Measurements from ENCODE around the gene TUBGCP5. TPM values are rescaled to one million over a fixed set of nuclear protein-coding genes. Genes with fewer than 3 reads are reported as not detected.

The TUBGCP5 gene
- total RNA-seq, 1 experiment from 2014 or later: 18.8 TPM

- TF ChIP-seq ERG (CRISPR knock-in tag; IDR thresholded peaks at IDR 0.05) (no peak), MLX (CRISPR knock-in tag; IDR thresholded peaks at IDR 0.05) (no peak), TCF7 (CRISPR knock-in tag; IDR thresholded peaks at IDR 0.05; ENCODE audit: low read depth) (no peak), NR2C2 (CRISPR knock-in tag; IDR thresholded peaks at IDR 0.05) (no peak), JUN (CRISPR knock-in tag; IDR thresholded peaks at IDR 0.05) (no peak)
These were observed 82.5 kb downstream of the TUBGCP5 start (continued) for GRCh38 chr15:22956978-22957260.

- no peak for DNase-seq (ENCODE audit: low spot score)
- no peak for ATAC-seq
- Mint-ChIP-seq H3K27me3 (ENCODE audit: low read depth) (peaks cover 45% of the 10 kb centered on the region), H3K9me3 (no peaks in the 10 kb centered on the region), H3K4me1 (peaks cover 19% of the 10 kb centered on the region), H3K36me3 (no peaks in the 10 kb centered on the region), H3K4me3 (no peak overlapping the region), H3K27ac (no peak overlapping the region)
- TF ChIP-seq ZNF121 (CRISPR knock-in tag; IDR thresholded peaks at IDR 0.05) (no peak), SMAD3 (CRISPR knock-in tag; IDR thresholded peaks at IDR 0.05; ENCODE audit: borderline replicate concordance) (no peak), FOXJ3 (CRISPR knock-in tag; IDR thresholded peaks at IDR 0.05; ENCODE audit: borderline replicate concordance) (no peak), CBFB (CRISPR knock-in tag; IDR thresholded peaks at IDR 0.05; ENCODE audit: low read depth) (no peak), HMGA2 (CRISPR knock-in tag; IDR thresholded peaks at IDR 0.05) (no peak), CDX4 (CRISPR knock-in tag; IDR thresholded peaks at IDR 0.05; ENCODE audit: borderline replicate concordance) (no peak), TEAD1 (CRISPR knock-in tag; IDR thresholded peaks at IDR 0.05) (no peak), TEAD4 (CRISPR knock-in tag; IDR thresholded peaks at IDR 0.05) (no peak), IRF1 (CRISPR knock-in tag; IDR thresholded peaks at IDR 0.05) (no peak), ZNF532 (CRISPR knock-in tag; IDR thresholded peaks at IDR 0.05; ENCODE audit: borderline replicate concordance) (no peak)
- CTCF ChIA-PET: no interaction called here
- POLR2A ChIA-PET: no interaction called here
These were observed 83.0 kb downstream of the TUBGCP5 start for GRCh38 chr15:22956257-22956977.

GRCh38 chr15:22955544-22956119, 83.7 kb downstream of the TUBGCP5 start:
- CTCF ChIA-PET: no interaction called here
- H3K27me3 Mint-ChIP-seq (ENCODE audit: low read depth): peaks cover 49% of the 10 kb centered on the region
- TF ChIP-seq CBFB (CRISPR knock-in tag; IDR thresholded peaks at IDR 0.05; ENCODE audit: low read depth): no peak
- no peak for TF ChIP-seq FOXJ3 (CRISPR knock-in tag; IDR thresholded peaks at IDR 0.05; ENCODE audit: borderline replicate concordance)
- TF ChIP-seq NR2C2 (CRISPR knock-in tag; IDR thresholded peaks at IDR 0.05): no peak
- TF ChIP-seq ZBTB21 (CRISPR knock-in tag; IDR thresholded peaks at IDR 0.05; ENCODE audit: borderline replicate concordance): no peak
- TF ChIP-seq IRF1 (CRISPR knock-in tag; IDR thresholded peaks at IDR 0.05): no peak
- no peak for TF ChIP-seq CTCF (IDR thresholded peaks at IDR 0.05)
- no peak for TF ChIP-seq SMAD4 (CRISPR knock-in tag; IDR thresholded peaks at IDR 0.05)
- TF ChIP-seq STAT6 (CRISPR knock-in tag; conservative IDR thresholded peaks at IDR 0.05; ENCODE audit: low read depth): no peak

More at GRCh38 chr15:22955544-22956119, 83.7 kb downstream of the TUBGCP5 start:
- no peaks in the 10 kb centered on the region for H3K9me3 Mint-ChIP-seq
- ATAC-seq (no peak), DNase-seq (ENCODE audit: low spot score) (no peak)
- POLR2A ChIA-PET: no interaction called here
- no peak overlapping the region for H3K4me3 Mint-ChIP-seq
- peaks cover 23% of the 10 kb centered on the region for H3K4me1 Mint-ChIP-seq
- H3K36me3 Mint-ChIP-seq: no peaks in the 10 kb centered on the region
- H3K27ac Mint-ChIP-seq: no peak overlapping the region

All from WTC11 (cell line).